Tibial artery (tissue), 4 donors: ENCODE results near the gene GSTM1.
A peak's percentile ranks its signal among the peaks of the same experiment; 100 is the strongest.
"Not testable (repeated sequence)": the region's sequence is repeated elsewhere in the genome, so short reads cannot be mapped to it uniquely, and the experiment has no call there.

Experiments
- DNase-seq, 2 donors: peaks; one replicate each; pipeline ENCODE4 v3.0.0-alpha.2; 2019
- H3K27ac ChIP-seq, 2 donors: fragments of 200-600 bp; sonication (generic) in 1 of 2; 1 replicate in 1 of 2; 2 replicates in 1 of 2; pipeline ENCODE4 v1.5.1; 2018 to 2019; ENCODE audit warnings: mild to moderate bottlenecking in 1 of 2
- H3K27me3 ChIP-seq, 2 donors: fragments of 200-600 bp; sonication (generic) in 1 of 2; one replicate each; pipeline versions ENCODE4 v1.5.1 to v1.6.0; 2016 to 2019
- H3K36me3 ChIP-seq, 3 donors: fragments of 200-600 bp; sonication (generic) in 2 of 3; one replicate each; pipeline ENCODE4 v1.5.1; 2016 to 2019; ENCODE audit warnings: mild to moderate bottlenecking in 2 of 3
- H3K4me1 ChIP-seq, 4 donors: fragments of 200-600 bp; sonication (generic) in 2 of 4; 1 replicate in 3 of 4; 2 replicates in 1 of 4; pipeline ENCODE4 v1.5.1; 2016 to 2019
- H3K4me3 ChIP-seq, 2 donors: fragments of 200-600 bp; sonication (generic) in 1 of 2; 1 replicate in 1 of 2; 2 replicates in 1 of 2; pipeline ENCODE4 v1.5.1; 2018 to 2019; ENCODE audit warnings: mild to moderate bottlenecking in 2 of 2
- H3K9me3 ChIP-seq, 3 donors: fragments of 200-600 bp; sonication (generic) in 1 of 3; one replicate each; pipeline ENCODE4 v1.5.1; 2016 to 2019
- CTCF ChIP-seq, 2 experiments: fragments of 200-600 bp in 1 of 2; fragments of 450-650 bp in 1 of 2; IDR thresholded peaks; one replicate each; pipeline ENCODE4 v1.5.1; 2017 to 2019; ENCODE audit warnings: antibody characterized with exemption in 2 of 2, mild to moderate bottlenecking in 1 of 2, moderate library complexity in 1 of 2
- intact Hi-C: fragments of 100-400 bp; cut with DNase I; formaldehyde crosslinking; loops from one replicate; pipeline ENCODE4 v1.15.0; 2023; ENCODE audit warnings: low total_unique reads

The GSTM1 gene

GRCh38 chr1:109661391-109661790 is 26.2 kb upstream of the GSTM1 start:
- intact Hi-C loops, result no loop called here

GRCh38 chr1:109664671-109665070 is 22.9 kb upstream of the GSTM1 start:
- TF ChIP-seq CTCF (IDR thresholded peaks at IDR 0.05), result no peak
- intact Hi-C loops, result no loop called here
- Histone ChIP-seq H3K36me3 (peaks cover 0 to 27% (median 11%) of the 10 kb centered on the region in 3 donors), H3K4me3 (no peak overlapping the region), H3K9me3 (no peaks in the 10 kb centered on the region), H3K27ac (no peak overlapping the region), H3K4me1 (peaks cover 0 to 16% (median 8%) of the 10 kb centered on the region in 4 donors), H3K27me3 (no peaks in the 10 kb centered on the region)
- DNase-seq, result no peak

More at GRCh38 chr1:109661391-109661790, 26.2 kb upstream of the GSTM1 start:
- Histone ChIP-seq H3K9me3 (no peaks in the 10 kb centered on the region), H3K27me3 (no peaks in the 10 kb centered on the region), H3K4me3 (no peak overlapping the region), H3K36me3 (peaks cover 6 to 49% (median 15%) of the 10 kb centered on the region in 3 donors), H3K27ac (no peak overlapping the region), H3K4me1 (peaks cover 0 to 12% (median 4%) of the 10 kb centered on the region in 4 donors)
- DNase-seq, result peak in 1 of 2 donors; percentile 16
- TF ChIP-seq CTCF (IDR thresholded peaks at IDR 0.05), result no peak

GRCh38 chr1:109667452-109668122 is 20.0 kb upstream of the GSTM1 start, which contains the start of gene GSTM2:
TSS of gene GSTM2 (plus strand) at chr1:109668057. CDS start at chr1:109668116, 59 bp downstream.
- Histone ChIP-seq H3K4me3 (peak within 1 kb of the TSS; percentile 58 to 66), H3K27ac (peak within 1 kb of the TSS; percentile 44 to 69), H3K27me3 (no peaks in the 10 kb centered on the region), H3K4me1 (peaks cover 0 to 16% (median 8%) of the 10 kb centered on the region in 4 donors), H3K9me3 (no peaks in the 10 kb centered on the region), H3K36me3 (peaks cover 0 to 13% (median 0%) of the 10 kb centered on the region in 3 donors)
- no peak for TF ChIP-seq CTCF (IDR thresholded peaks at IDR 0.05)
- intact Hi-C loops, result no loop called here
- peak; percentile 95 to 98 for DNase-seq

GRCh38 chr1:109668123-109668775 is 19.4 kb upstream of the GSTM1 start:
- peak overlapping the region; percentile 44 to 69 for H3K27ac ChIP-seq
- H3K4me1 ChIP-seq, result peaks cover 0 to 16% (median 8%) of the 10 kb centered on the region in 4 donors
- DNase-seq, result no peak
- no peak for TF ChIP-seq CTCF (IDR thresholded peaks at IDR 0.05)
- H3K4me3 ChIP-seq, result peak overlapping the region; percentile 58 to 66
- peaks cover 0 to 20% (median 0%) of the 10 kb centered on the region in 3 donors for H3K36me3 ChIP-seq
- H3K9me3 ChIP-seq, result no peaks in the 10 kb centered on the region
- intact Hi-C loops, result no loop called here
- no peaks in the 10 kb centered on the region for H3K27me3 ChIP-seq

GRCh38 chr1:109669246-109669948 is 18.2 kb upstream of the GSTM1 start:
- TF ChIP-seq CTCF (IDR thresholded peaks at IDR 0.05), result no peak
- Histone ChIP-seq H3K4me3 (no peak overlapping the region), H3K27me3 (no peaks in the 10 kb centered on the region), H3K36me3 (peaks cover 0 to 26% (median 0%) of the 10 kb centered on the region in 3 donors), H3K9me3 (no peaks in the 10 kb centered on the region), H3K4me1 (peaks cover 0 to 11% (median 8%) of the 10 kb centered on the region in 4 donors), H3K27ac (no peak overlapping the region)
- DNase-seq, result no peak
- intact Hi-C loops, result no loop called here

GRCh38 chr1:109669949-109670302 is 17.7 kb upstream of the GSTM1 start:
- intact Hi-C loops, DNase-seq: not testable (repeated sequence)

More at GRCh38 chr1:109669949-109670302, 17.7 kb upstream of the GSTM1 start:
- H3K9me3 ChIP-seq, H3K27me3 ChIP-seq, H3K27ac ChIP-seq, H3K4me3 ChIP-seq: not testable (repeated sequence)
- Histone ChIP-seq H3K4me1 (peaks cover 0 to 11% (median 8%) of the 10 kb centered on the region in 4 donors), H3K36me3 (peaks cover 0 to 26% (median 0%) of the 10 kb centered on the region in 3 donors)
